ENCODE results near the gene PRPF39. TPM values are rescaled to one million over a fixed set of nuclear protein-coding genes. Genes with fewer than 3 reads are reported as not detected.

The PRPF39 gene
- total RNA-seq, 1 donor from 2014 or later = 20.5 TPM

GRCh38 chr14:45120096-45120495 is 36.2 kb downstream of the PRPF39 start:
- no peak overlapping the region for H3K4me3 ChIP-seq (ENCODE audit: low read depth, low read length)
- H3K27me3 ChIP-seq (ENCODE audit: control insufficient read depth, insufficient read depth, low read length) = no peaks in the 10 kb centered on the region
- TF ChIP-seq CTCF (IDR thresholded peaks at IDR 0.05; ENCODE audit: insufficient read depth, low read length, poor library complexity, severe bottlenecking) = no peak
- no peaks in the 10 kb centered on the region for H3K36me3 ChIP-seq (ENCODE audit: control insufficient read depth, insufficient read depth, low read length)
- no peak for DNase-seq (ENCODE audit: low read depth)

- H3K27me3 ChIP-seq (ENCODE audit: control insufficient read depth, insufficient read depth, low read length) = no peaks in the 10 kb centered on the region
- no peak overlapping the region for H3K4me3 ChIP-seq (ENCODE audit: low read depth, low read length)
- no peak for TF ChIP-seq CTCF (IDR thresholded peaks at IDR 0.05; ENCODE audit: insufficient read depth, low read length, poor library complexity, severe bottlenecking)
- no peak for DNase-seq (ENCODE audit: low read depth)
- H3K36me3 ChIP-seq (ENCODE audit: control insufficient read depth, insufficient read depth, low read length) = no peaks in the 10 kb centered on the region
Observed at GRCh38 chr14:45123271-45123670, 39.4 kb downstream of the PRPF39 start.

GRCh38 chr14:45125754-45126153 is 41.8 kb downstream of the PRPF39 start:
- H3K4me3 ChIP-seq (ENCODE audit: low read depth, low read length) = no peak overlapping the region
- H3K36me3 ChIP-seq (ENCODE audit: control insufficient read depth, insufficient read depth, low read length) = no peaks in the 10 kb centered on the region
- TF ChIP-seq CTCF (IDR thresholded peaks at IDR 0.05; ENCODE audit: insufficient read depth, low read length, poor library complexity, severe bottlenecking) = no peak
- no peaks in the 10 kb centered on the region for H3K27me3 ChIP-seq (ENCODE audit: control insufficient read depth, insufficient read depth, low read length)
- no peak for DNase-seq (ENCODE audit: low read depth)

- Histone ChIP-seq H3K36me3 (ENCODE audit: control insufficient read depth, insufficient read depth, low read length) (no peaks in the 10 kb centered on the region), H3K27me3 (ENCODE audit: control insufficient read depth, insufficient read depth, low read length) (no peaks in the 10 kb centered on the region), H3K4me3 (ENCODE audit: low read depth, low read length) (no peak overlapping the region)
- DNase-seq (ENCODE audit: low read depth) = no peak
- no peak for TF ChIP-seq CTCF (IDR thresholded peaks at IDR 0.05; ENCODE audit: insufficient read depth, low read length, poor library complexity, severe bottlenecking)
Observed at GRCh38 chr14:45128963-45129629, 45.2 kb downstream of the PRPF39 start.

DNA sequence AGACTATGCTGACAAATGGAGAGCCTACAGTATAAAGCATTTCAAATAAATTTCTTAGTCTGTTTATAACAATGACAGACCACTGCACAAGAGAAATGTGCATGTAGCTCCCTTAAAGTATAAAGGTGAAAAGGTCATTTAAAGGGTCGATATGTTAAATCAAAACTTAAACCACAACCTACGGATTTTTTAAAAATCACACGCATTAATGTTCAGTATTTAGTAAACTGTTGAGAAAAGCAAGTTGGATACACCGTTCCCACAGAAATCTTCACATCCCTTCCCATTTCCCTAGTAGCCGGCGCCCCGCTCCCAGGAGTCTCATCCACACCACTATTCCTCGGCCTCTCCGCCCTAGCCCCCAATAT is 49.8 kb downstream of the PRPF39 start:
- no peak for DNase-seq (ENCODE audit: low read depth)
- peak overlapping the region; percentile 58 for H3K4me3 ChIP-seq (ENCODE audit: low read depth, low read length)
- TF ChIP-seq CTCF (IDR thresholded peaks at IDR 0.05; ENCODE audit: insufficient read depth, low read length, poor library complexity, severe bottlenecking) = no peak
- no peaks in the 10 kb centered on the region for H3K27me3 ChIP-seq (ENCODE audit: control insufficient read depth, insufficient read depth, low read length)
- no peaks in the 10 kb centered on the region for H3K36me3 ChIP-seq (ENCODE audit: control insufficient read depth, insufficient read depth, low read length)
